Measurements from ENCODE around the gene MAPK11. TPM values are rescaled to one million over a fixed set of nuclear protein-coding genes. Genes with fewer than 3 reads are reported as not detected.

Gene MAPK11
- total RNA-seq, 4 donors from 2014 or later: 0.65 to 8.1 (median 2.9) TPM

DNA sequence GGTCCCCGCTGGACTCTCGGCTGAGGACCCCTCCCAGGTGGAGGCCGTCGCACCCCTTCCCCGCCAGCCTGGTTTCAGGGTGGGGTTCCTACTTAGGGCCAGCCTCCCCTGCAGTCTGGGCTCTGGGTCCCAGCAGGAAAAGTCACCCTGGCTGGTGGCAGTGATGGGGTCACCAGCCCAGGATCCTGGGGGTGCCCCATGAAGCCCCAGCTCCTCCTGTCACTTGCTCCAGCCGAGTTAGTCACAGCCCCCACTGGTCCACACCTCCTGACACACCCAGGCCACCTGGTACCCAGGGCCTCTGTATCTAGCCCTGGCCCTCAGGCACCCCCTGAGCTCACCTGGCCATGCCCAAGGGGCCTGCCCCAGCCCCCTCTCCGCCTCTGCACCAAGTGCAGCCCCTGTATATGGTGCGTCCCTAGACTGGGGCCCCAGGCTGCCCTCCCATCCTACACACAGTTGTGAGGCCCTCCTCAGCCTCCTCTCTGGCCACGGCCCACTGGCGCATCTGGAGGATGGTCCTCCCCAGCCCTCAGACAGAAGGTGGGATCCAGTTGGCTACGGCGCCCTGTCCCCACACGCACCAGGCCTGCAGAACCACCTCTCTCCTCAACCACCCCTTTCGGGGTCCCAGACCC, 30.6 kb upstream of the MAPK11 start:
- intact Hi-C loops (cut with DNase I; ENCODE audit: low total_unique reads): no loop called here
- no peak for DNase-seq (ENCODE audit: low spot score in 2 of 2)
- H3K4me3 ChIP-seq (ENCODE audit: low read depth, poor library complexity, severe bottlenecking): no peak overlapping the region
- WGBS, 2 donors: 82 to 85% methylated on average over 9 of the region's 14 CpGs
- TF ChIP-seq, protein P1, sequence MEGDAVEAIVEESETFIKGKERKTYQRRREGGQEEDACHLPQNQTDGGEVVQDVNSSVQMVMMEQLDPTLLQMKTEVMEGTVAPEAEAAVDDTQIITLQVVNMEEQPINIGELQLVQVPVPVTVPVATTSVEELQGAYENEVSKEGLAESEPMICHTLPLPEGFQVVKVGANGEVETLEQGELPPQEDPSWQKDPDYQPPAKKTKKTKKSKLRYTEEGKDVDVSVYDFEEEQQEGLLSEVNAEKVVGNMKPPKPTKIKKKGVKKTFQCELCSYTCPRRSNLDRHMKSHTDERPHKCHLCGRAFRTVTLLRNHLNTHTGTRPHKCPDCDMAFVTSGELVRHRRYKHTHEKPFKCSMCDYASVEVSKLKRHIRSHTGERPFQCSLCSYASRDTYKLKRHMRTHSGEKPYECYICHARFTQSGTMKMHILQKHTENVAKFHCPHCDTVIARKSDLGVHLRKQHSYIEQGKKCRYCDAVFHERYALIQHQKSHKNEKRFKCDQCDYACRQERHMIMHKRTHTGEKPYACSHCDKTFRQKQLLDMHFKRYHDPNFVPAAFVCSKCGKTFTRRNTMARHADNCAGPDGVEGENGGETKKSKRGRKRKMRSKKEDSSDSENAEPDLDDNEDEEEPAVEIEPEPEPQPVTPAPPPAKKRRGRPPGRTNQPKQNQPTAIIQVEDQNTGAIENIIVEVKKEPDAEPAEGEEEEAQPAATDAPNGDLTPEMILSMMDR (IDR thresholded peaks at IDR 0.05): no peak
- TF ChIP-seq POLR2A (IDR thresholded peaks at IDR 0.05): no peak

DNA sequence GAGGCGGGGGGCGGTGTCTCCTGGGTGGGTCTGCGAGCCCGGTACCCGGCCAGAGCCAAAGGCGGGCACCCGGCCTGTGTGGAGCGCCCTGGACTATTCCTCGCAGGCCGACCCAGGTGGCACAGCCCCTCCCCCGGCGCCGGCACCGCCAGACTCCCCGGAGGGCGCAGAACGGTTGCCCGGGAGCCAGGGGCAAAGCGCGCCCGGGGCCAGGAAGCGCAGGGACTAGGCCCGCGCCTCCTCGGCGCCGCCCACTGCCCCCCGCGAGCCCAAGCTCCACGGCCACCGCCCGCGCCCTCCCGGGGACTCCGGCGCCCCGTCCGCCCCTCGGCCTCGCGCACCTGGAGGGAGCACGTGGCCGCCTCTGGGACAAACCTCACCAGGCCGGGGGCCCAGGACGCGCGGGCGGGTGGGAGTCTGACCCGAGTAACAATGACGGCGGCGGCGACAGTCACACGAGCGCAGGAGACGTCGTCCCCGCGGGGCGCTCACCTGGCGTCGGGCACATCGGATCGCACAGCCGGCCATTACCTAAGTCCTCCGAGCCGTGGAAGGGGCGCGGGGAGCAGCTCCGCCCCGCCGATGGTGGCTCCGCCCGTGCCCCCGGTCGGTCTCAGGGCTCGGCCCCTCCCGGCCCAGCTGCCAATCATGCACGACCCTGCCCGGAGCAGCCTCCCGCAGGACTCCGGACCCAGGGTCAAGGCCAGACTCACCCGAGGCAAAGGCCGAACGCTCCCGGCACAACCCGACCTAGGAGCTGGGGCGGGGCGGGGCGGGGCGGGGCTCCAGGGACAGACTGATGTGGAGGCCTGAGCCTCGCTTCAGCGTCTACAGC, 29.8 kb upstream of the MAPK11 start:
- no peak overlapping the region for H3K4me3 ChIP-seq (ENCODE audit: low read depth, poor library complexity, severe bottlenecking)
- DNase-seq (ENCODE audit: low spot score in 2 of 2): no peak
- intact Hi-C loops (cut with DNase I; ENCODE audit: low total_unique reads): no loop called here
- WGBS, 2 donors: 12 to 23% methylated on average over 27 to 61 of the region's 93 CpGs
- TF ChIP-seq POLR2A (IDR thresholded peaks at IDR 0.05): no peak
- TF ChIP-seq, protein P1 (IDR thresholded peaks at IDR 0.05): no peak

DNA sequence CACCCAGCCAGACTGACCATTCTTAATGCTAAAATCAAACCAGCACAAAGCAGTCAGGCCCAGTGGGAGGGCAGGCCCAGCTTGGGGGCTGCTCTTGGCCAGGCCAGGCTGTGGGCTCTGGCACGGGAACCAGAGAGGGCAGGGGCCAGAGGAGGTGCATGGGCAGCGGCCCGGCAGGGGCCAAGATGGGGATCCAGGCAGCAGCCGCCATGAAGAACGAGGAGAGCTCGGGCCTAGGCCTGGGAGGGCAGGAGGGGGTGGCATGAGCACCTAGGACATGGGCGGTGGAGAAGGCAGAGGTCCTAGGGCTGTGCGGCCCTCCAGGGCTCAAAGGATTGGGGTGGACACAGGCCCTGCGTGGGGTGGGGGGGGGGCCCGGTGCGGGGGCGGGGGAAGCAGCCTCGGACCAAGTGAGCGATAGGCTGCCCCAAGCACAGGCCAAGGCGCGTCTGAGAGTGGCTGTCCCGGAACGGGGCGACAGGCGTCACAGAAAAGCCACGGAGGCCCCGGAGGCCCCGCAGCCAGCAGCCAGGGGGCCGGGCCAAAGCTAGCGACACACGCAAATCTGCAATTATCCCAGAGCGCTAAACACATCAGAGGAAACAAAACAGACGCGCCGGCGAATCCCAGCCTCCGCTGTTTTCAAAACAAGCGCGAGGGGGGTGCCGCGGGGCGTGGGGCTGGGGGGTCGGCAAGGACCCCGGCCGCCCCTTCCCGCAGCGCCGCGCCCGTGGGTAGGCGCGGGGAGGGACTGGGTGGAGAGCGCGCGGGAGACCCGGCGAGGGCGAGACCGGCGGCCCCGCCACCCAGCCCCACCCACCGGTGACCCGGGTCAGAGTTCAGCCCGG, 29.0 kb upstream of the MAPK11 start:
- no peak for TF ChIP-seq POLR2A (IDR thresholded peaks at IDR 0.05)
- TF ChIP-seq, protein P1 (IDR thresholded peaks at IDR 0.05): no peak
- intact Hi-C loops (cut with DNase I; ENCODE audit: low total_unique reads): no loop called here
- WGBS, 2 donors: 27 to 28% methylated on average over 43 to 48 of the region's 59 CpGs
- no peak overlapping the region for H3K4me3 ChIP-seq (ENCODE audit: low read depth, poor library complexity, severe bottlenecking)
- DNase-seq (ENCODE audit: low spot score in 2 of 2): no peak

DNA sequence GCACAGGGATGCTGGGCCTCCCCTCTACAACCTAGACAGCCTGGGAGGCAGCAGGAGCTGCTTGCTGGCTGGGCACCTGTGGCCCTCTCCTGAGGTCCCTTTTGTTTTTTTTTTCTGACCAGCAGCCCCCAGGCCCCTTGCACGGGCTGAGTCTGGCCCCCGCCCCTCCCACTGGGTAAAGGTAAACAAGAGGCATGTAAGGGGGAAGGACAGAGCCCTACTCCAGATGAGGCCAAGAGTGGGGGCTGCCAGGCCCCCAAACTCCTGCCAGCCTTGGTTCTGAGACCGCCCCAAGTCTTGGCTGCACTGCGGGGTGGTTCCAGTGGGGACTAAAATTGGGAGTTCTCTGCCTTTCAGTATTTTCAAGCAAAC, 28.1 kb upstream of the MAPK11 start:
- WGBS, 2 donors: 78 to 84% methylated on average over 4 of the region's 4 CpGs
- intact Hi-C loops (cut with DNase I; ENCODE audit: low total_unique reads): no loop called here
- TF ChIP-seq, protein P1 (IDR thresholded peaks at IDR 0.05): no peak
- no peak for TF ChIP-seq POLR2A (IDR thresholded peaks at IDR 0.05)
- no peak for DNase-seq (ENCODE audit: low spot score in 2 of 2)
- no peak overlapping the region for H3K4me3 ChIP-seq (ENCODE audit: low read depth, poor library complexity, severe bottlenecking)

DNA sequence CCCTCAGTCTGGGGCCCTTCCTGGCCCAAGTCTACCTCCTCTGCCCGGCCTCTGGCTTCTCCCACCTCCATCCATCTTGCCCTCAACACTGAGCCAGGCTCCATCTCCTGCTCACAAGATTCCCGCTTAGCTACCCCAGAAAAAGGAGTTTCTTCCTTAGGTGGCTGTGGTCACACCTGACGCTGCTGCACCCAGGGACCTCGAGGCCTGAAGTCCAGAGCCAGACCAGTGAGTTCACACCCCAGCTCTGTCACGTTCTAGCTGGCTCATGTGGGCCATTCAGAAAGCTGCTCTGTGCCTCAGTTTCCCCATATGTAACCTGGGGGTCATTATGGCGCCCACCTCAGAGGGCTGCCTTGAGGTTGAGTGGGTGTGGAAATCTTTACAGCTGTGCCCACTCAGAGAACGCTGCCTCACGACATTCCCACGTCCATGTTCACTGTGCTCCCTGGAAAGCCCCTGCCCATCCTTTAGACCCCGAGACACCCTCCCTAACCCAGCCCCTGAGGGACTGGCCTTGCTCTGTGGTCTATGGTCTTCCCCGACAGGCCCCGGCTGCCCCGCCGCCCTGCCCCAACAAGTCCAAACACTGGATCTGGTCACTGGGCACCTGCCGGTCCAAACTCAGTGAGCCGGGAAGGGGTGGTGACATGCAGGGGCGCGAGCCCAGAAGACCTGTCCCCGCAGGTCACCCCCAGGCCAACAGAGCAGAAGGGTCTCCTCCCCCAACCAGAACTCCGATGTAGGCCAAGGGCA, 27.5 kb upstream of the MAPK11 start:
- H3K4me3 ChIP-seq (ENCODE audit: low read depth, poor library complexity, severe bottlenecking): no peak overlapping the region
- WGBS, 2 donors: 87 to 91% methylated on average over 20 of the region's 20 CpGs
- DNase-seq (ENCODE audit: low spot score in 2 of 2): no peak
- TF ChIP-seq, protein P1 (IDR thresholded peaks at IDR 0.05): no peak
- TF ChIP-seq POLR2A (IDR thresholded peaks at IDR 0.05): no peak
- intact Hi-C loops (cut with DNase I; ENCODE audit: low total_unique reads): no loop called here

Data from lower leg skin (tissue), 4 donors.